Activated B cell treated with CpG ODN at 0.5 μM for 24 hours (primary cell): ENCODE results near the gene KRTAP17-1. TPM values are rescaled to one million over a fixed set of nuclear protein-coding genes. Genes with fewer than 3 reads are reported as not detected.
"Not testable (repeated sequence)": the region's sequence is repeated elsewhere in the genome, so short reads cannot be mapped to it uniquely, and the experiment has no call there.

ENCODE experiments used
- ATAC-seq: fragments of 200-7000 bp; cut with Tn5 transposase; one replicate; pipeline ENCODE4 v1.10.0; 2021; ENCODE audit warnings: low read depth, mild to moderate bottlenecking, moderate library complexity
- CTCF ChIA-PET: fragments of 350-600 bp; sonication (Branson Sonifier 250); formaldehyde crosslinking; loops from one replicate; lab custom pipeline; 2021; ENCODE audit warnings: antibody characterized with exemption; lab: Charles Lee
- POLR2A ChIA-PET: fragments of 350-600 bp; sonication (Branson Sonifier 250); formaldehyde crosslinking; loops from one replicate; lab custom pipeline; 2021; ENCODE audit warnings: antibody characterized with exemption; lab: Charles Lee
- DNase-seq: peaks from one replicate; pipeline ENCODE4 v3.0.0; 2022
- H3K27ac Mint-ChIP-seq: one replicate; pipeline ENCODE4 v1.8.0; 2020; ENCODE audit warnings: mixed read lengths
- H3K27me3 Mint-ChIP-seq: one replicate; pipeline ENCODE4 v1.8.0; 2021; ENCODE audit warnings: mixed read lengths
- H3K36me3 Mint-ChIP-seq: one replicate; pipeline ENCODE4 v1.8.0; 2021; ENCODE audit warnings: low read depth, mixed read lengths
- H3K4me1 Mint-ChIP-seq: one replicate; pipeline ENCODE4 v1.8.0; 2021; ENCODE audit warnings: mixed read lengths
- H3K4me3 Mint-ChIP-seq: one replicate; pipeline ENCODE4 v1.8.0; 2020; ENCODE audit warnings: mild to moderate bottlenecking, mixed read lengths
- H3K9me3 Mint-ChIP-seq: one replicate; pipeline ENCODE4 v1.8.0; 2020; ENCODE audit warnings: mixed read lengths
- intact Hi-C: fragments of 100-400 bp; cut with micrococcal nuclease; formaldehyde crosslinking; loops from one replicate; pipeline ENCODE4 v1.15.1; 2024
- total RNA-seq: library from RNA; stranded (reverse); gene quantifications from 2 replicates; pipeline ENCODE4 v1.2.3, GENCODE V29; 2022
- TF ChIP-seq, protein P1 (sequence below): fragments of 200-600 bp; IDR thresholded peaks from one replicate; pipeline ENCODE4 v1.8.0; 2022; ENCODE audit warnings: antibody characterized with exemption, mild to moderate bottlenecking

The KRTAP17-1 gene
- total RNA-seq, 1 donor from 2014 or later = not detected

DNA sequence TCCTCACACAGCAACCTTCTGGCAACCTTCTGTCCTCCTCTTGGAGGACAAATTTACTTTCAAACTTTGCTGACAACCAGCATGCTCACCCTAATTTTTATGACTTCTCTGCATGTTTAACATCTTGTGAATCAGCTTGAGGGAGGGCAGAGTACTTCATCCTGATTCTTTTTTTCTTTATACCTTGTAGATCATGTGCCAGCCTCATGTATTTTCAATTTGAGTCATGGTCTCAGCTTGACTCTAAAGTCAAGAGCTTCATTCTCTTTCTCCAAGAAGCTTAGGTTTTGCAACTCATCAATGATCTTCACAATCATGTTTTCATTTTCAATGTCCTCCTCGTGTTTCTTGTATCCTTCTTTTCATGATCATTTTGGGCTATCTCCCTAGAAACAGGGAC is 43.7 kb downstream of the KRTAP17-1 start:
- TF ChIP-seq, protein P1, sequence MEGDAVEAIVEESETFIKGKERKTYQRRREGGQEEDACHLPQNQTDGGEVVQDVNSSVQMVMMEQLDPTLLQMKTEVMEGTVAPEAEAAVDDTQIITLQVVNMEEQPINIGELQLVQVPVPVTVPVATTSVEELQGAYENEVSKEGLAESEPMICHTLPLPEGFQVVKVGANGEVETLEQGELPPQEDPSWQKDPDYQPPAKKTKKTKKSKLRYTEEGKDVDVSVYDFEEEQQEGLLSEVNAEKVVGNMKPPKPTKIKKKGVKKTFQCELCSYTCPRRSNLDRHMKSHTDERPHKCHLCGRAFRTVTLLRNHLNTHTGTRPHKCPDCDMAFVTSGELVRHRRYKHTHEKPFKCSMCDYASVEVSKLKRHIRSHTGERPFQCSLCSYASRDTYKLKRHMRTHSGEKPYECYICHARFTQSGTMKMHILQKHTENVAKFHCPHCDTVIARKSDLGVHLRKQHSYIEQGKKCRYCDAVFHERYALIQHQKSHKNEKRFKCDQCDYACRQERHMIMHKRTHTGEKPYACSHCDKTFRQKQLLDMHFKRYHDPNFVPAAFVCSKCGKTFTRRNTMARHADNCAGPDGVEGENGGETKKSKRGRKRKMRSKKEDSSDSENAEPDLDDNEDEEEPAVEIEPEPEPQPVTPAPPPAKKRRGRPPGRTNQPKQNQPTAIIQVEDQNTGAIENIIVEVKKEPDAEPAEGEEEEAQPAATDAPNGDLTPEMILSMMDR = no peak
- no peak overlapping the region for H3K4me3 Mint-ChIP-seq
- no peak overlapping the region for H3K27ac Mint-ChIP-seq
- no peaks in the 10 kb centered on the region for H3K36me3 Mint-ChIP-seq
- no peak for DNase-seq
- H3K9me3 Mint-ChIP-seq = no peaks in the 10 kb centered on the region
- peaks cover 28% of the 10 kb centered on the region for H3K27me3 Mint-ChIP-seq
- ATAC-seq = no peak
- ChIA-PET CTCF (no interaction called here), POLR2A (no interaction called here)
- intact Hi-C loops = no loop called here
- H3K4me1 Mint-ChIP-seq = no peaks in the 10 kb centered on the region

DNA sequence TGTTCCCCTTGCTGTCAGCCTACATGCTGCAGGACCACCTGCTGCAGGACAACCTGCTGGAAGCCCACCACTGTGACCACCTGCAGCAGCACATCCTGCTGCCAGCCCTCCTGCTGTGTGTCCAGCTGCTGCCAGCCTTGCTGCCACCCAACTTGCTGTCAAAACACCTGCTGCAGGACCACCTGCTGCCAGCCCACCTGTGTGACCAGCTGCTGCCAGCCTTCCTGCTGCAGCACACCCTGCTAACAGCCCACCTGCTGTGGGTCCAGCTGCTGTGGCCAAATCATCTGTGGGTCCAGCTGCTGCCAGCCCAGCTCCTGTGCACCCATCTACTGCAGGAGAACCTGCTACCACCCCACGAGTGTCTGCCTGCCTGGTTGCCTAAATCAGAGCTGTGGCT is 44.2 kb downstream of the KRTAP17-1 start:
- H3K4me3 Mint-ChIP-seq, ATAC-seq, DNase-seq, POLR2A ChIA-PET, H3K4me1 Mint-ChIP-seq, H3K36me3 Mint-ChIP-seq, H3K9me3 Mint-ChIP-seq, H3K27ac Mint-ChIP-seq, CTCF ChIA-PET, intact Hi-C loops: not testable (repeated sequence)
- peaks cover 23% of the 10 kb centered on the region for H3K27me3 Mint-ChIP-seq

DNA sequence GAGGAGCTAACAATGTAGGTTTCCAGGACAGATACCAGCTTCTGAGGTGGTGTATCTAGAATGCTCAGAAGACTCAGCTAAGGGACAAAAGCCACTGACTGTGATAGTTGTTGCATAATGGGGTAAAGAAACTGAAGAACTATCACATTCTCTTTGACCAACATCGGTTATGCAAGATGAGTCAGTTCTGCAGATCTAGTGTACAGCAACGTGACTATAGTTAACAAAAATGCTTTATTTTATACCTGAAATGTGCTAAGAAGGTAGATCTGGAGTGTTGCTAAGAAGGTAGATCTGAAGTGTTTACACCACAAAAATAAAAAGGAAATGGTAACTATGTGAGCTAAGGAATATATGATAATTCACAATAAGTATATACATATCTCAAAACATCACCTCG is 47.8 kb downstream of the KRTAP17-1 start:
- DNase-seq = no peak
- Mint-ChIP-seq H3K9me3 (no peaks in the 10 kb centered on the region), H3K27ac (no peak overlapping the region), H3K4me1 (no peaks in the 10 kb centered on the region), H3K4me3 (no peak overlapping the region), H3K27me3 (peaks cover 14% of the 10 kb centered on the region), H3K36me3 (no peaks in the 10 kb centered on the region)
- ATAC-seq = no peak
- TF ChIP-seq, protein P1 = no peak
- POLR2A ChIA-PET = no interaction called here
- intact Hi-C loops = no loop called here
- CTCF ChIA-PET = no interaction called here

DNA sequence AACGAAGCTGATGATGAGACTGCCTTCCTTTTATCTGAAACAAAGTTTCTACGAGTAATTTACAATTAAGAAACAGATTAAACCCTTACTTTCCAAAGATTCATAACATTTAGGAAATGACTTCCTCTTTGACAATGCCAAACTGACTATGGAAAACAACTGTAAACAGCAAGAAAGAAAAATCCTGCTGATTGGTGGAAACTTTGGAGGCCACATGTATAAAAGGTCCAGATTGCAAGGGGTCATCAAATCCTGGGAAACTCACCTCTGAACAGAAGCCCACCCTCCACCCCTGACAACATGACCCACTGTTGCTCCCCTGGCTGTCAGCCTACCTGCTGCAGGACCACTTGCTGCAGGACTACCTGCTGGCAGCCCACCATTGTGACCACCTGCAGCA is 50.4 kb downstream of the KRTAP17-1 start, which contains the start of gene KRTAP9-6:
Gene KRTAP9-6 (plus strand): TSS at position 301 of the 400 bp plus-strand sequence. CDS start 0 bp downstream, at position 301.
- Mint-ChIP-seq H3K36me3 (no peaks in the 10 kb centered on the region), H3K27ac (no peak within 1 kb of the TSS), H3K4me3 (no peak within 1 kb of the TSS), H3K9me3 (no peaks in the 10 kb centered on the region), H3K27me3 (peaks cover 24% of the 10 kb centered on the region), H3K4me1 (no peaks in the 10 kb centered on the region)
- ChIA-PET CTCF (no interaction called here), POLR2A (no interaction called here)
- intact Hi-C loops = no loop called here
- ATAC-seq (no peak), DNase-seq (no peak)
- TF ChIP-seq, protein P1 = no peak

Other genes starting within 250 kb of the KRTAP17-1 start
- not detected in 2 replicates for gene KRTAP2-4, start 249.8 kb downstream of the KRTAP17-1 start, total RNA-seq
- not detected in 2 replicates for gene KRTAP4-7, start 231.6 kb downstream of the KRTAP17-1 start, total RNA-seq
- not detected in 2 replicates for gene KRTAP4-8, start 217.6 kb downstream of the KRTAP17-1 start, total RNA-seq
- not detected in 2 replicates for gene KRTAP4-16, start 213.5 kb downstream of the KRTAP17-1 start, total RNA-seq
- not detected in 2 replicates for gene KRTAP4-9, start 210.3 kb downstream of the KRTAP17-1 start, total RNA-seq
- not detected in 2 replicates for gene KRTAP4-11, start 197.3 kb downstream of the KRTAP17-1 start, total RNA-seq
- gene KRTAP4-12, start 191.5 kb downstream of the KRTAP17-1 start, total RNA-seq = not detected in 2 replicates
- not detected in 2 replicates for gene KRTAP4-6, start 175.2 kb downstream of the KRTAP17-1 start, total RNA-seq
- gene KRTAP4-5, start 165.9 kb downstream of the KRTAP17-1 start, total RNA-seq = not detected in 2 replicates
- not detected in 2 replicates for gene KRTAP4-4, start 155.0 kb downstream of the KRTAP17-1 start, total RNA-seq
- not detected in 2 replicates for gene KRTAP4-3, start 147.5 kb downstream of the KRTAP17-1 start, total RNA-seq
- not detected in 2 replicates for gene KRTAP4-2, start 137.5 kb downstream of the KRTAP17-1 start, total RNA-seq
- gene KRTAP4-1, start 130.8 kb downstream of the KRTAP17-1 start, total RNA-seq = not detected in 2 replicates
- gene KRTAP9-1, start 125.8 kb downstream of the KRTAP17-1 start, total RNA-seq = not detected in 2 replicates
- gene KRTAP9-2, start 89.1 kb downstream of the KRTAP17-1 start, total RNA-seq = not detected in 2 replicates
- gene KRTAP9-3, start 83.3 kb downstream of the KRTAP17-1 start, total RNA-seq = not detected in 2 replicates
- not detected in 2 replicates for gene KRTAP9-8, start 77.7 kb downstream of the KRTAP17-1 start, total RNA-seq
- gene KRTAP9-4, start 66.0 kb downstream of the KRTAP17-1 start, total RNA-seq = not detected in 2 replicates
- not detected in 2 replicates for gene KRTAP9-9, start 60.3 kb downstream of the KRTAP17-1 start, total RNA-seq
- not detected in 2 replicates for gene KRTAP9-6, start 50.3 kb downstream of the KRTAP17-1 start, total RNA-seq
- not detected in 2 replicates for gene KRTAP9-7, start 40.0 kb downstream of the KRTAP17-1 start, total RNA-seq
- not detected in 2 replicates for gene KRTAP29-1, start 12.9 kb downstream of the KRTAP17-1 start, total RNA-seq
- gene KRTAP16-1, start 6.4 kb downstream of the KRTAP17-1 start, total RNA-seq = not detected in 2 replicates
- not detected in 2 replicates for gene KRT33A, start 35.1 kb upstream of the KRTAP17-1 start, total RNA-seq
- not detected in 2 replicates for gene KRT33B, start 54.1 kb upstream of the KRTAP17-1 start, total RNA-seq
- not detected in 2 replicates for gene KRT34, start 66.6 kb upstream of the KRTAP17-1 start, total RNA-seq
- not detected in 2 replicates for gene KRT31, start 81.9 kb upstream of the KRTAP17-1 start, total RNA-seq
- not detected in 2 replicates for gene KRT37, start 108.9 kb upstream of the KRTAP17-1 start, total RNA-seq
- not detected in 2 replicates for gene KRT38, start 125.3 kb upstream of the KRTAP17-1 start, total RNA-seq
- gene KRT32, start 151.7 kb upstream of the KRTAP17-1 start, total RNA-seq = not detected in 2 replicates
- gene KRT35, start 165.4 kb upstream of the KRTAP17-1 start, total RNA-seq = not detected in 2 replicates
- not detected in 2 replicates for gene KRT36, start 174.2 kb upstream of the KRTAP17-1 start, total RNA-seq
- gene KRT13, start 189.9 kb upstream of the KRTAP17-1 start, total RNA-seq = not detected in 2 replicates
- not detected in 2 replicates for gene KRT15, start 203.2 kb upstream of the KRTAP17-1 start, total RNA-seq
- not detected in 2 replicates for gene KRT19, start 212.6 kb upstream of the KRTAP17-1 start, total RNA-seq